Measurements from ENCODE around the gene ACSS1. TPM values are rescaled to one million over a fixed set of nuclear protein-coding genes. Genes with fewer than 3 reads are reported as not detected.

ACSS1 gene
- total and polyA plus RNA-seq, 2 experiments from 2014 or later: 1.3 to 4.1 TPM

GRCh38 chr20:24985802-24986201 is 72.1 kb downstream of the ACSS1 start:
- H3K4me2 ChIP-seq: no peak overlapping the region
- no peak for ATAC-seq
- H3K27me3 ChIP-seq (ENCODE audit: insufficient read depth): no peaks in the 10 kb centered on the region
- H3K4me3 Mint-ChIP-seq: no peak overlapping the region
- TF ChIP-seq STAT1 (IDR thresholded peaks at IDR 0.05; ENCODE audit: unreplicated experiment) (no peak), POLR2AphosphoS5 (IDR thresholded peaks at IDR 0.05; ENCODE audit: low read depth) (no peak)
- H3K4me3 ChIP-seq: no peak overlapping the region
- peaks cover 82% of the 10 kb centered on the region for H3K79me2 ChIP-seq (replicated peaks; ENCODE audit: insufficient read depth)
- no peak overlapping the region for H3K27ac ChIP-seq (ENCODE audit: low read depth)
- peaks cover 2% of the 10 kb centered on the region for H3K27me3 Mint-ChIP-seq (ENCODE audit: insufficient read depth, low read depth, poor library complexity)
- H2AFZ ChIP-seq: no peak overlapping the region
- H3K9me3 Mint-ChIP-seq: peaks cover 3% of the 10 kb centered on the region; the same call in 1 of the 3 replicates
- no peak for DNase-seq (ENCODE audit: low spot score)
- no peak overlapping the region for H3K27ac Mint-ChIP-seq
- H3K36me3 ChIP-seq (ENCODE audit: insufficient read depth): no peaks in the 10 kb centered on the region
- peaks cover 3% of the 10 kb centered on the region; the same call in 2 of the 3 replicates for H3K4me1 Mint-ChIP-seq
- peaks cover 30% of the 10 kb centered on the region for H4K20me1 ChIP-seq (replicated peaks; ENCODE audit: insufficient read depth)
- H3F3A ChIP-seq (replicated peaks; ENCODE audit: low read depth): no peaks in the 10 kb centered on the region
- H3K4me1 ChIP-seq (ENCODE audit: insufficient read depth): no peaks in the 10 kb centered on the region
- H3K9me2 ChIP-seq (ENCODE audit: insufficient read depth): no peaks in the 10 kb centered on the region
- H3K36me3 Mint-ChIP-seq (ENCODE audit: low read depth): peaks cover 21% of the 10 kb centered on the region

- no peak overlapping the region for H3K27ac Mint-ChIP-seq
- Histone ChIP-seq H3K36me3 (ENCODE audit: insufficient read depth) (no peaks in the 10 kb centered on the region), H3K4me1 (ENCODE audit: insufficient read depth) (no peaks in the 10 kb centered on the region), H3K9me2 (ENCODE audit: insufficient read depth) (no peaks in the 10 kb centered on the region), H3K79me2 (replicated peaks; ENCODE audit: insufficient read depth) (peaks cover 75% of the 10 kb centered on the region), H3K4me2 (no peak overlapping the region), H2AFZ (no peak overlapping the region), H3K27ac (ENCODE audit: low read depth) (no peak overlapping the region), H3F3A (replicated peaks; ENCODE audit: low read depth) (no peaks in the 10 kb centered on the region), H4K20me1 (replicated peaks; ENCODE audit: insufficient read depth) (peaks cover 25% of the 10 kb centered on the region), H3K27me3 (ENCODE audit: insufficient read depth) (no peaks in the 10 kb centered on the region), H3K4me3 (no peak overlapping the region)
- no peak for DNase-seq (ENCODE audit: low spot score)
- H3K9me3 Mint-ChIP-seq: peaks cover 5% of the 10 kb centered on the region; the same call in 2 of the 3 replicates
- peaks cover 28% of the 10 kb centered on the region for H3K36me3 Mint-ChIP-seq (ENCODE audit: low read depth)
- TF ChIP-seq ETS1 (IDR thresholded peaks at IDR 0.05) (no peak), ZNF331 (CRISPR knock-in tag; IDR thresholded peaks at IDR 0.05; ENCODE audit: low read depth) (no peak), NANOG (IDR thresholded peaks at IDR 0.05; ENCODE audit: borderline replicate concordance) (no peak)
- H3K27me3 Mint-ChIP-seq (ENCODE audit: insufficient read depth, low read depth, poor library complexity): peaks cover 3% of the 10 kb centered on the region
- no peaks in the 10 kb centered on the region for H3K4me1 Mint-ChIP-seq
- ATAC-seq: no peak
- H3K4me3 Mint-ChIP-seq: no peak overlapping the region
These were observed 72.8 kb downstream of the ACSS1 start for GRCh38 chr20:24984961-24985640.

- Histone ChIP-seq H3K27ac (ENCODE audit: low read depth) (no peak overlapping the region), H4K20me1 (replicated peaks; ENCODE audit: insufficient read depth) (peaks cover 14% of the 10 kb centered on the region; the same call in 1 of the 2 replicates), H3K36me3 (ENCODE audit: insufficient read depth) (no peaks in the 10 kb centered on the region), H3K9me2 (ENCODE audit: insufficient read depth) (no peaks in the 10 kb centered on the region), H3F3A (replicated peaks; ENCODE audit: low read depth) (no peaks in the 10 kb centered on the region), H3K4me2 (no peak overlapping the region), H3K79me2 (replicated peaks; ENCODE audit: insufficient read depth) (peaks cover 63% of the 10 kb centered on the region), H3K27me3 (ENCODE audit: insufficient read depth) (no peaks in the 10 kb centered on the region), H3K4me1 (ENCODE audit: insufficient read depth) (no peaks in the 10 kb centered on the region), H2AFZ (no peak overlapping the region), H3K4me3 (no peak overlapping the region)
- no peak overlapping the region for H3K4me3 Mint-ChIP-seq
- no peak overlapping the region for H3K27ac Mint-ChIP-seq
- ATAC-seq (no peak), DNase-seq (ENCODE audit: low spot score) (no peak)
- H3K36me3 Mint-ChIP-seq (ENCODE audit: low read depth): peaks cover 40% of the 10 kb centered on the region
- H3K9me3 Mint-ChIP-seq: peaks cover 11% of the 10 kb centered on the region
- H3K4me1 Mint-ChIP-seq: no peaks in the 10 kb centered on the region
- peaks cover 5% of the 10 kb centered on the region for H3K27me3 Mint-ChIP-seq (ENCODE audit: insufficient read depth, low read depth, poor library complexity)
- no peak for TF ChIP-seq STAT1 (IDR thresholded peaks at IDR 0.05; ENCODE audit: unreplicated experiment)
- TF ChIP-seq JUNB (IDR thresholded peaks at IDR 0.05; ENCODE audit: unreplicated experiment): no peak
- no peak for TF ChIP-seq POLR2AphosphoS5 (IDR thresholded peaks at IDR 0.05; ENCODE audit: low read depth)
- no peak for TF ChIP-seq ZNF331 (CRISPR knock-in tag; IDR thresholded peaks at IDR 0.05; ENCODE audit: low read depth)
- TF ChIP-seq ZNF114 (CRISPR knock-in tag; IDR thresholded peaks at IDR 0.05): no peak
- TF ChIP-seq REST (IDR thresholded peaks at IDR 0.05; ENCODE audit: unreplicated experiment): no peak
These were observed 74.0 kb downstream of the ACSS1 start for GRCh38 chr20:24983896-24984295.
